Measurements from ENCODE around the gene WDR72. TPM values are rescaled to one million over a fixed set of nuclear protein-coding genes. Genes with fewer than 3 reads are reported as not detected.

Gene WDR72
- total RNA-seq, 2 donors from 2014 or later: 0.08 to 0.42 TPM

- DNase-seq: no peak
- Histone ChIP-seq H3K36me3 (no peaks in the 10 kb centered on the region), H3K9ac (ENCODE audit: low read depth in 2 of 2, low read length in 2 of 2) (no peak overlapping the region), H3K27ac (no peak overlapping the region), H3K9me3 (no peaks in the 10 kb centered on the region), H3K4me3 (no peak overlapping the region), H3K27me3 (no peaks in the 10 kb centered on the region), H3K4me1 (peaks cover 7% of the 10 kb centered on the region)
- intact Hi-C loops (cut with DNase I): no loop called here
- TF ChIP-seq CTCF (IDR thresholded peaks at IDR 0.05): no peak
These were observed 223.6 kb downstream of the WDR72 start for GRCh38 chr15:53535886-53536285.

- Histone ChIP-seq H3K4me3 (no peak overlapping the region), H3K9me3 (no peaks in the 10 kb centered on the region), H3K27me3 (no peaks in the 10 kb centered on the region), H3K9ac (ENCODE audit: low read depth in 2 of 2, low read length in 2 of 2) (no peak overlapping the region), H3K36me3 (no peaks in the 10 kb centered on the region), H3K4me1 (peaks cover 7% of the 10 kb centered on the region), H3K27ac (no peak overlapping the region)
- intact Hi-C loops (cut with DNase I): no loop called here
- DNase-seq: no peak
- TF ChIP-seq CTCF (IDR thresholded peaks at IDR 0.05): no peak
These were observed 225.2 kb downstream of the WDR72 start for GRCh38 chr15:53534105-53534839.

GRCh38 chr15:53530761-53531160 is 228.7 kb downstream of the WDR72 start:
- H3K4me3 ChIP-seq: no peak overlapping the region
- no peaks in the 10 kb centered on the region for H3K36me3 ChIP-seq
- peaks cover 7% of the 10 kb centered on the region for H3K4me1 ChIP-seq
- DNase-seq: no peak
- no peak overlapping the region for H3K27ac ChIP-seq
- no peak for TF ChIP-seq CTCF (IDR thresholded peaks at IDR 0.05)
- H3K9ac ChIP-seq (ENCODE audit: low read depth in 2 of 2, low read length in 2 of 2): no peak overlapping the region
- H3K9me3 ChIP-seq: no peaks in the 10 kb centered on the region
- no peaks in the 10 kb centered on the region for H3K27me3 ChIP-seq
- intact Hi-C loops (cut with DNase I): no loop called here

- Histone ChIP-seq H3K4me3 (no peak overlapping the region), H3K4me1 (no peaks in the 10 kb centered on the region), H3K9me3 (no peaks in the 10 kb centered on the region), H3K27me3 (no peaks in the 10 kb centered on the region), H3K9ac (ENCODE audit: low read depth in 2 of 2, low read length in 2 of 2) (no peak overlapping the region), H3K36me3 (no peaks in the 10 kb centered on the region), H3K27ac (no peak overlapping the region)
- TF ChIP-seq CTCF (IDR thresholded peaks at IDR 0.05): no peak
- DNase-seq: no peak
- intact Hi-C loops (cut with DNase I): no loop called here
These were observed 231.5 kb downstream of the WDR72 start for GRCh38 chr15:53527996-53528395.

- Histone ChIP-seq H3K9ac (ENCODE audit: low read depth in 2 of 2, low read length in 2 of 2) (no peak overlapping the region), H3K9me3 (no peaks in the 10 kb centered on the region), H3K4me3 (no peak overlapping the region), H3K27ac (no peak overlapping the region), H3K36me3 (no peaks in the 10 kb centered on the region), H3K27me3 (no peaks in the 10 kb centered on the region), H3K4me1 (no peaks in the 10 kb centered on the region)
- no peak for TF ChIP-seq CTCF (IDR thresholded peaks at IDR 0.05)
- intact Hi-C loops (cut with DNase I): no loop called here
- no peak for DNase-seq
These were observed 233.6 kb downstream of the WDR72 start for GRCh38 chr15:53525894-53526293.
